NOMO-1 treated with dmso at 0.1 percent for 144 hours (cell line): ENCODE results near the gene LMX1A.

Experiments
- DNase-seq: peaks from one replicate; lab custom pipeline; 2025; ENCODE audit not compliant: unreplicated experiment; lab: John Stamatoyannopoulos, UW

LMX1A gene

GRCh38 chr1:165276314-165276713, 80.2 kb downstream of the LMX1A start:
- DNase-seq = no peak

GRCh38 chr1:165265196-165265838, 91.2 kb downstream of the LMX1A start:
- DNase-seq = no peak

- no peak for DNase-seq
Measured at GRCh38 chr1:165259706-165260428, 96.6 kb downstream of the LMX1A start.

GRCh38 chr1:165259236-165259635, 97.3 kb downstream of the LMX1A start:
- no peak for DNase-seq

GRCh38 chr1:165257969-165258459, 98.5 kb downstream of the LMX1A start:
- DNase-seq = no peak

- DNase-seq = no peak
Measured at GRCh38 chr1:165254896-165255625, 101.5 kb downstream of the LMX1A start.

- DNase-seq = no peak
Measured at GRCh38 chr1:165254376-165254775, 102.1 kb downstream of the LMX1A start.

GRCh38 chr1:165253818-165254254, 102.7 kb downstream of the LMX1A start:
- no peak for DNase-seq

GRCh38 chr1:165248969-165249571, 107.4 kb downstream of the LMX1A start:
- no peak for DNase-seq

- no peak for DNase-seq
Measured at GRCh38 chr1:165241952-165242351, 114.6 kb downstream of the LMX1A start.

- no peak for DNase-seq
Measured at GRCh38 chr1:165241321-165241720, 115.2 kb downstream of the LMX1A start.

GRCh38 chr1:165240492-165240891, 116.0 kb downstream of the LMX1A start:
- no peak for DNase-seq

- DNase-seq = no peak
Measured at GRCh38 chr1:165239873-165240272, 116.6 kb downstream of the LMX1A start.

- no peak for DNase-seq
Measured at GRCh38 chr1:165235777-165236291, 120.7 kb downstream of the LMX1A start.

GRCh38 chr1:165235155-165235776, 121.2 kb downstream of the LMX1A start:
- DNase-seq = no peak

- no peak for DNase-seq
Measured at GRCh38 chr1:165234149-165234548, 122.4 kb downstream of the LMX1A start.

GRCh38 chr1:165228676-165229075, 127.8 kb downstream of the LMX1A start:
- no peak for DNase-seq

GRCh38 chr1:165228111-165228655, 128.3 kb downstream of the LMX1A start:
- no peak for DNase-seq

GRCh38 chr1:165226326-165226725, 130.2 kb downstream of the LMX1A start:
- no peak for DNase-seq

- DNase-seq = no peak
Measured at GRCh38 chr1:165225650-165226049, 130.9 kb downstream of the LMX1A start.
